KMS-11 (cell line): ENCODE data around the gene SKI.

Source experiments
- H2AFZ ChIP-seq: fragments of 200-600 bp; sonication (generic); 2 replicates; pipeline ENCODE4 v1.6.1; 2016; ENCODE audit warnings: antibody characterized with exemption, mixed run types, low read depth
- H3K27ac ChIP-seq: fragments of 200-600 bp; sonication (generic); 2 replicates; pipeline ENCODE4 v1.6.1; 2016; ENCODE audit warnings: mild to moderate bottlenecking, mixed run types
- H3K27me3 ChIP-seq: fragments of 200-600 bp; sonication (generic); 2 replicates; pipeline ENCODE4 v1.6.1; 2017; ENCODE audit warnings: mild to moderate bottlenecking, low read depth, mixed run types, moderate library complexity; ENCODE audit not compliant: insufficient read depth
- H3K36me3 ChIP-seq: fragments of 200-600 bp; sonication (generic); 2 replicates; pipeline ENCODE4 v1.6.1; 2017; ENCODE audit warnings: mild to moderate bottlenecking, mixed run types; ENCODE audit not compliant: insufficient read depth
- H3K4me1 ChIP-seq: fragments of 200-600 bp; sonication (generic); 2 replicates; pipeline ENCODE4 v1.6.1; 2016; ENCODE audit warnings: mild to moderate bottlenecking, low read depth, mixed run types; ENCODE audit not compliant: poor library complexity, severe bottlenecking
- H3K4me2 ChIP-seq: fragments of 200-600 bp; sonication (generic); 2 replicates; pipeline ENCODE4 v1.7.0; 2016; ENCODE audit warnings: mild to moderate bottlenecking, mixed run types
- H3K4me3 ChIP-seq: fragments of 200-600 bp; sonication (generic); IDR thresholded peaks from 2 replicates; pipeline ENCODE4 v1.6.1; 2017; ENCODE audit warnings: low read depth, low read length, mixed read lengths; ENCODE audit not compliant: insufficient read depth
- H3K79me2 ChIP-seq: fragments of 200-600 bp; sonication (generic); 2 replicates; pipeline ENCODE4 v1.6.1; 2016; ENCODE audit warnings: low read depth, mixed run types; ENCODE audit not compliant: insufficient read depth
- H3K9ac ChIP-seq: fragments of 200-600 bp; sonication (generic); 2 replicates; pipeline ENCODE4 v1.6.1; 2016; ENCODE audit warnings: mild to moderate bottlenecking, mixed run types
- H4K20me1 ChIP-seq: fragments of 200-600 bp; sonication (generic); 2 replicates; pipeline ENCODE4 v1.6.1; 2016; ENCODE audit warnings: mild to moderate bottlenecking, mixed run types; ENCODE audit not compliant: insufficient read depth
- TF ChIP-seq, protein P1 (sequence below): fragments of 200-600 bp; sonication (generic); conservative IDR thresholded peaks from 2 replicates; pipeline ENCODE4 v1.6.1; 2017; ENCODE audit warnings: low read depth, mild to moderate bottlenecking, antibody characterized with exemption, low read length, moderate library complexity, mixed read lengths

The SKI gene

DNA sequence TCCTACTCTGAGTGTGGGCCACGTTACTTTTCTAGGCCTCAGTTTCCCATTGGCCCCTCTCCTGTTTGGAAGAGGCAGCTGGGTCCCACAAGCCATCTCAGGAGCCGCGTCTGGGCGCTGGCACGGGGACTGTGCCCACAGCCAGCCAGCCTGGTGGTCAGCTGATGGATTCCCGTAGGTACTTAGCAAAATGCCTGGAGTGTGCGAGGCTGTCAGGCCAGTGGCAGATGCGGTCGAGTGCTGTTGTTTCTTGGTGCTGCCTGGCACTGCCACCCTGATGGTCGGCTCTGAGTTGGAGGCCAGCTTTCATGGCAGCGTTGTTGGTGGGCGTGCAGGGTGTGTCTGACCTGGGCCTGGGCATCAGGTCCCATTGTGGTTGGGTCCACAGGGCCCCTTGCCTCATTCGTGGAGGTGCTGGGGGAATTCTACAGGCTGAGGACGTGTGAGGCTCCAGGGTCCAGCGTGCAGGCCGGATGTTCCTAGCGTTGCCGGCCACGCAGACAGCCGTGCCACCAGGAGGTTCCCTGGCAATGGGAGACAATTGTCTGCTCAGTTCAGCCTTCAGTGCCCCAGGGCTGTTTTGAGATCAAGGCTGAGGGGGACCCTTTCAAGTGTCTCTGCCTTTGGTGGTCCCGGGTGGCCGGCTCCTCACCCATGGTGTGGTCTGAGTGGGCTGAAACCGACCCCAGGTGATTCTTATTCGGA lies 20.9 kb downstream of the SKI start:
- no peak overlapping the region for H3K27ac ChIP-seq
- no peak overlapping the region for H3K4me2 ChIP-seq
- no peak overlapping the region for H2AFZ ChIP-seq
- no peaks in the 10 kb centered on the region for H4K20me1 ChIP-seq
- TF ChIP-seq, protein P1, sequence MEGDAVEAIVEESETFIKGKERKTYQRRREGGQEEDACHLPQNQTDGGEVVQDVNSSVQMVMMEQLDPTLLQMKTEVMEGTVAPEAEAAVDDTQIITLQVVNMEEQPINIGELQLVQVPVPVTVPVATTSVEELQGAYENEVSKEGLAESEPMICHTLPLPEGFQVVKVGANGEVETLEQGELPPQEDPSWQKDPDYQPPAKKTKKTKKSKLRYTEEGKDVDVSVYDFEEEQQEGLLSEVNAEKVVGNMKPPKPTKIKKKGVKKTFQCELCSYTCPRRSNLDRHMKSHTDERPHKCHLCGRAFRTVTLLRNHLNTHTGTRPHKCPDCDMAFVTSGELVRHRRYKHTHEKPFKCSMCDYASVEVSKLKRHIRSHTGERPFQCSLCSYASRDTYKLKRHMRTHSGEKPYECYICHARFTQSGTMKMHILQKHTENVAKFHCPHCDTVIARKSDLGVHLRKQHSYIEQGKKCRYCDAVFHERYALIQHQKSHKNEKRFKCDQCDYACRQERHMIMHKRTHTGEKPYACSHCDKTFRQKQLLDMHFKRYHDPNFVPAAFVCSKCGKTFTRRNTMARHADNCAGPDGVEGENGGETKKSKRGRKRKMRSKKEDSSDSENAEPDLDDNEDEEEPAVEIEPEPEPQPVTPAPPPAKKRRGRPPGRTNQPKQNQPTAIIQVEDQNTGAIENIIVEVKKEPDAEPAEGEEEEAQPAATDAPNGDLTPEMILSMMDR, result no peak
- no peaks in the 10 kb centered on the region for H3K4me1 ChIP-seq
- no peak overlapping the region for H3K9ac ChIP-seq
- no peaks in the 10 kb centered on the region for H3K36me3 ChIP-seq
- H3K27me3 ChIP-seq, result peaks cover 25% of the 10 kb centered on the region; the same call in 1 of the 2 replicates
- H3K79me2 ChIP-seq, result no peaks in the 10 kb centered on the region
- no peak overlapping the region for H3K4me3 ChIP-seq

DNA sequence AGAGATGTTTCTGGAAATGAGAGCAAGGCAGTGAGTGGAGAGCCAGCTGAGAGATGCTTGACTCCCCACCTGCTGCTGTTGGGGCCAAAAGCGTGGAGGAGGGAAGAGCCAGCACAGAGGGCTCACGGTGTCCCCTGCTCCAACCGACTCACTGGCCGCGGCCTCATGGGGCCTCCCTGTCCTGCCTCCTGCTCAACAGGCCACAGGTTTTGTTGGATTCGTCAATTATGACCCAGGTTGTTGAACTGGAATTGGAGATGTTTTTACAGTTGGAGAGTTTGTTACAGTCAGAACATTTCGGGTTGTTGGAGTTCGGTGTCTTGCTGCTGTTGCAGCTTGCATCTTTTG lies 21.4 kb downstream of the SKI start:
- no peaks in the 10 kb centered on the region for H4K20me1 ChIP-seq
- H3K27ac ChIP-seq, result no peak overlapping the region
- no peaks in the 10 kb centered on the region for H3K36me3 ChIP-seq
- no peaks in the 10 kb centered on the region for H3K79me2 ChIP-seq
- TF ChIP-seq, protein P1, result no peak
- no peak overlapping the region for H3K4me3 ChIP-seq
- no peak overlapping the region for H3K9ac ChIP-seq
- peaks cover 25% of the 10 kb centered on the region; the same call in 1 of the 2 replicates for H3K27me3 ChIP-seq
- H2AFZ ChIP-seq, result no peak overlapping the region
- no peaks in the 10 kb centered on the region for H3K4me1 ChIP-seq
- no peak overlapping the region for H3K4me2 ChIP-seq

DNA sequence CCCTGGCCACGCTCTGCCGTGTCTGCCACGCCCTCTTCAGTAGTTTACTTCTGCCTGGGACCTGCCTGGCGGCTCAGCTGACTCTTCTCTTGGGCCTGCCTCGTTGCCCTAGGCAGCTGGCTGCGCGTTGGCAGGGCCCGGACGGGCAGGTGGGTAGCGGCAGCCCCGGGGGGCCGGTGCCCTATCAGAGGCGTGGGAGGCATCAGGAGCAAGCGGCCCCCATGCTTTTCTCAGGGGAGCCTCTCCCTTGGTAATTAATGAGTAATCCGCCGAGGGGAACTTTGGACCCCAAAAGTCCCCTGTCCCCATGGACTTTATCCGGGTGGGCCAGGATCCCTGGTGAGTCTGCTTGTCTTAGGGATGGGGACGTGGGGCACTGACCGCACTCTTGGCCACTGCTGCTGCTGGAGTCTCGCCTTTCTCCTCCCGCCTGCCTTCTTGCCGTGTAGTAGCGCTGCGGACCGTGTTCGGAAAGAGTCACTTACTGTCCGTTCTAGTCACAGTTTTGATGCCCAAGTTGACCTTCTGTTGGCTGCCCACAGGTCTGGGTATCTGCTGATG lies 22.7 kb downstream of the SKI start:
- Histone ChIP-seq H4K20me1 (no peaks in the 10 kb centered on the region), H3K4me1 (no peaks in the 10 kb centered on the region), H3K27ac (no peak overlapping the region), H3K79me2 (no peaks in the 10 kb centered on the region), H3K9ac (no peak overlapping the region), H3K36me3 (no peaks in the 10 kb centered on the region), H2AFZ (no peak overlapping the region), H3K4me3 (no peak overlapping the region), H3K27me3 (peaks cover 22% of the 10 kb centered on the region; the same call in 1 of the 2 replicates), H3K4me2 (no peak overlapping the region)
- TF ChIP-seq, protein P1, result no peak

DNA sequence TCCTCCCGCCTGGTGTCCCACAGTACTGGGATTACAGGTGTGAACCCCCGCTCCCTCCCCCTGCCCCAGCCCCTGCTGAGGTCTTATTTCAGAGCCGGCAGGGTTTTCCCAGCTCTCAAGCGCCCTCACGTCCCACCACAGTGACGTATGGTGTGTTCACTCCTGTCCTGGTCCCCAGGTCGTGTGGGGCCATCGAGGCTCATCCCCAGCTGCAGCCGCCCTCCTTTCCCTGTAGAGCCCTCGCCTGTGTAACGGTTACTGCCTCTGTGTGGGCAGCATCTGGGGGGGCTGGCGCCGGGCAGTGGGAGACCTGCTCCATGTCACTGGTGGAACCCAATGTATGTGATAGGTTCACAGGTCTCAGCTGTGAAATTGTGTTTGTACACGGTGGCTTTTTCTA lies 23.2 kb downstream of the SKI start:
- Histone ChIP-seq H3K4me2 (no peak overlapping the region), H3K27me3 (peaks cover 22% of the 10 kb centered on the region; the same call in 1 of the 2 replicates), H3K4me3 (no peak overlapping the region), H3K79me2 (no peaks in the 10 kb centered on the region), H3K36me3 (no peaks in the 10 kb centered on the region), H3K27ac (no peak overlapping the region), H3K9ac (no peak overlapping the region), H2AFZ (no peak overlapping the region), H4K20me1 (no peaks in the 10 kb centered on the region), H3K4me1 (no peaks in the 10 kb centered on the region)
- TF ChIP-seq, protein P1, result no peak
